ENCODE measurements around the gene SEC22A.

The SEC22A gene, protein sequence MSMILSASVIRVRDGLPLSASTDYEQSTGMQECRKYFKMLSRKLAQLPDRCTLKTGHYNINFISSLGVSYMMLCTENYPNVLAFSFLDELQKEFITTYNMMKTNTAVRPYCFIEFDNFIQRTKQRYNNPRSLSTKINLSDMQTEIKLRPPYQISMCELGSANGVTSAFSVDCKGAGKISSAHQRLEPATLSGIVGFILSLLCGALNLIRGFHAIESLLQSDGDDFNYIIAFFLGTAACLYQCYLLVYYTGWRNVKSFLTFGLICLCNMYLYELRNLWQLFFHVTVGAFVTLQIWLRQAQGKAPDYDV

DNA sequence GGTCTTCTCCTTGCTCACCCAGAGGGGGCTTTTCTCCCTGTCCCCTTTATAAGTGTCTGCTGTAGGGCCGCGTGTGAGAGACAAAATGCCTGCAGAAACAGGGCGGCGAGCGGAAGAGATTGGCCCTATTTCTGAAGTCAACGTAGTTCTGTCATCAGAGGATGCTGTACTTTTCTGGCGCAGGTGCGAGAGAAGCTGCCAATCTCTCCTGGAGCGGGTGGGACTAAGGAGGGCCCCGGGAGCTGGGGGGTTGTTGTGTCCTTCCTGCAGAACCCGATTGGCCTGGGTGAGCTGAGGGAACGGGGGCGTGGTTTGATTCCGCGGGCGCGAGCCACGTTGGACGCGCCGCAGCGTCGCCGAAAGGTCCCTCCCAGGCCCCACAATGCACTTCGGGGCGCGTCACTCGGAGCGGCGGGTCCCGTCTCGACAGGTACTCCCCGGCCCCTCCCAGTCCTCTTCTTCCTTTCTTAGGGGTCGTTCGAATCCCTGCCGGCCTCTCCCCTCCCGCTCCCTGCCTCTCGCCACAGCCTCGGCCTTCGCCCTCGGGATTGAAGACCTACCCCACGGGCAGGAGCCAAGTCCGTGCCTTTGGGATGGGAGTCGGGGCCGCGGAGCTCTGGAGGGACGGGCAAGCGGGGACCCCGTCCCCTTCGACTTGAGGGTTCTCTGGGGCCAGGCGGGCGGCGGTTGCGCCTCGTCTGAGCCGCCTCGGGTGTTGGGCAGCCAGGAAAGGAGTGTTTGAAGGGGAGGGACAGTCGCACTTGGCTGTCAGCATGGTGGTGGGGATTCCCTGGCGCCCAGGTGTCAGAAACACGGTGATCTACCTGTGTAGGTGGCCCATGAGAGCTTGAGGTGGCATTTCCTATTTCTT lies at the start of gene SEC22A:
Gene SEC22A, plus strand, starts transcription at position 387 of the 871 bp plus-strand sequence. CDS start 7,275 bp downstream, outside the sequence.
- H3K4me3 ChIP-seq (ENCODE audit: low read length) = peak within 1 kb of the TSS; percentile 90
- no peaks in the 10 kb centered on the region for H3K36me3 ChIP-seq (ENCODE audit: control insufficient read depth, insufficient read depth, low read length)
- H3K27ac ChIP-seq (ENCODE audit: low read depth, low read length) = peak within 1 kb of the TSS; percentile 75
- no peaks in the 10 kb centered on the region for H3K4me1 ChIP-seq (ENCODE audit: control insufficient read depth, insufficient read depth, low read length)
- H3K9ac ChIP-seq (ENCODE audit: low read length) = peak within 1 kb of the TSS; percentile 74
- no peaks in the 10 kb centered on the region for H3K27me3 ChIP-seq (ENCODE audit: control insufficient read depth, insufficient read depth, low read length)

DNA sequence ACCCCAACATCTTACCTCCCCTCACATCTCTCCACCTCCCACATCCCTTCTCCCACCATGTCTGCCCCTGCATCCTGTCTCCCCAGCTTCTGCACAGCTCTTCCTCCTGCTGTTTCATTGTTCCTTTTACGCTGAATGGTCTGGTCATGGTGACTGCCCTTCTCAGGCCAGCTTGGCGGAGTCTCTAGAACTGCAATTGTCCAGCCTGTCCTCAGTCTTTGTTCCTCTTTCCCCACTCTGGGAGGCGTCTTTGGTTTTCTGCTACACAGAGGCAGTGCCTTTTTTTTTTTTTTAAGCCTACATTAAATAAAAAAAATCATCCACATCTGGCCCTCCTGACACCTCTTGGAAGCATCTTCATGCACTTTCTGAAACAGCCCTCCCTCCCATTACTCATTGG lies 49.1 kb upstream of the SEC22A start:
- no peak overlapping the region for H3K4me3 ChIP-seq (ENCODE audit: low read length)
- no peaks in the 10 kb centered on the region for H3K27me3 ChIP-seq (ENCODE audit: control insufficient read depth, insufficient read depth, low read length)
- H3K36me3 ChIP-seq (ENCODE audit: control insufficient read depth, insufficient read depth, low read length) = peaks cover 13% of the 10 kb centered on the region
- H3K4me1 ChIP-seq (ENCODE audit: control insufficient read depth, insufficient read depth, low read length) = no peaks in the 10 kb centered on the region
- H3K9ac ChIP-seq (ENCODE audit: low read length) = no peak overlapping the region
- H3K27ac ChIP-seq (ENCODE audit: low read depth, low read length) = no peak overlapping the region

DNA sequence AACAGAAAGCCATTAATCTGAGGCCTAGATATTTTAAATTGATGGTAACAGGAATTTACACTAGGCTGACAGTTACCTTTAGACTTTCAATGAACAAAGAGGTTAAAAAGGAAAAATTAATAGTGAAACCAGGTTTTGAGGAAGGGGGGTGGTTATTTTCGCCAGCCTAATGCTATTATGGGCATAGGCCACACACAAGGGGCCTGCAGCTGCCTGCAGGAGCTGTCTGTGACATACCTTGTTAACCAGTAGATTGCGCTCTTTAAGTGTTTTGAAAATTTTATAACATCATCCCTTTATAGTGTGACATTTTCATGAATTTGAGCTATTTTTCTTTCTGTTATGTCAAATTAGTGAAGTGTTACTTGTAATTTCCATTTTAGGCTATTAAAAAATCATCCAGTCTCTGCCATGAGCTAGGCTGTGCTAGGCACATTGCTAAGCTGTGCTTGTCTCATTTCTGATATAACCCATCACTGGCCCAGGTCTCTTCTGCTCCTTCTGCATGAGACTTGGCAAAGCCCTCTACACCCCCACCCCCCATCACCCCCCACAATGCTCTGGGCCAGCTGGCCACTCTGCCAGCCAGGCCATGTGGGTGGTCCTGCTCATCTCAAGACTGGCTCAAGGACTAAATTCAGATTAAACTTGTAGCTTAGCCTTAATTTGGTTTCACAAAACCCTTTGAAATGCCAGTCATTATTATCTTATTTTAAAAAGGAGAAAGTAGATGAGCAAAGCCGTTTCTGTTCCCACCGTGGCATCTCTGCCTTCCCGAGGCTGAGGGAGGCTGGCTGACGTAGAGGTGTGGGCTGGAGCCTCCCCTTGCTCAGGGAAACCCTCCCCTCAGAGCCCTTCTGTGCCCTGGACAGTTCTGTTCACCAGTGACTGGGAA lies 48.4 kb upstream of the SEC22A start:
- Histone ChIP-seq H3K27me3 (ENCODE audit: control insufficient read depth, insufficient read depth, low read length) (no peaks in the 10 kb centered on the region), H3K9ac (ENCODE audit: low read length) (no peak overlapping the region), H3K27ac (ENCODE audit: low read depth, low read length) (no peak overlapping the region), H3K4me3 (ENCODE audit: low read length) (no peak overlapping the region), H3K4me1 (ENCODE audit: control insufficient read depth, insufficient read depth, low read length) (no peaks in the 10 kb centered on the region), H3K36me3 (ENCODE audit: control insufficient read depth, insufficient read depth, low read length) (peaks cover 13% of the 10 kb centered on the region)

DNA sequence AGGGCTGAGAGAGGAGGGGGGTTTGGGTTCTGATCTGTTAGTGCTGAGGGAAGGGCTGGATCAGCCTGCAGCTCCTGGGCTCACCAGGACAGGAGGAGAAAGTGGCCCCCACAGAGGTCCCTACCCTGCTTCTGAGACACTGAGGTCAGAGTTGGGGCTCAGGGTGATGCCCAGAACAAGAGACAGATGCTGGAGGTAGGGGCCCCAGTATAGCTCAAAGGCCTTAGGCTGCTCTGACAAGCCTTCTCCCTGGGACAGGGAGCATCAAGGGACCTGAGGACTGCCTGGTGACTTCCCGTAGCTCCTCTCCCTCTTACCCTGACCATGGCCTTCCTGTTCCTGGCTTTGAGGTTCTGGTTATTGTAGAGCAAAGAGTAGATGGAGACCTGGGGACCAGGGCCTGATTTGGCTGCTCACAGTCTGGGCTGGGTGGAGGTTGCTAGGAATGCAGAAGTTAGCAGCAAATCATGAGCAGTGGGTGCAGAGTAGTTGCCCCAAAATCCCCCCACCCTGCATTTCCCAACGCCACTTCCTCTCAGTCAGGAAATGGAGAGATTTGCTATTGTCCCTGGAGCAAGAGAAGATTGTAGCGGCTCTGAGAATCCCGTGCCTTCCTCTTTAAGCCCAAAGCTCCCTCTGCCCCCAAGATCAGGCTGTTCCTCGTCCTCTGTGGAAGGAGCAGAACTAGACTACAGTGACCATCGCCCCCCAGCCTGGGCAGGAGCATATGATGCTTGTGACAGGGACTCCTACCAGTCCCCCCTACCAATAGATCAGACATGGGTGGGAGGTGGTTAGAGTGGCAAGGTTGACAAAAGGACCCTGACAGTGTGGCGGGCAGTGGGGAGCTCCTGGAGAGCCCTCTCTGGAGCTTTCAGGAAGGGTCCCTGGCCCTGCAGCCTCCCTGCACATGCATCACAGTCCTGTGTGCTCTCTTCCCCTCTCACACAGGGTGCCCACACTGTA lies 47.4 kb upstream of the SEC22A start:
- Histone ChIP-seq H3K27ac (ENCODE audit: low read depth, low read length) (no peak overlapping the region), H3K9ac (ENCODE audit: low read length) (no peak overlapping the region), H3K27me3 (ENCODE audit: control insufficient read depth, insufficient read depth, low read length) (no peaks in the 10 kb centered on the region), H3K36me3 (ENCODE audit: control insufficient read depth, insufficient read depth, low read length) (peaks cover 13% of the 10 kb centered on the region), H3K4me1 (ENCODE audit: control insufficient read depth, insufficient read depth, low read length) (no peaks in the 10 kb centered on the region), H3K4me3 (ENCODE audit: low read length) (no peak overlapping the region)

DNA sequence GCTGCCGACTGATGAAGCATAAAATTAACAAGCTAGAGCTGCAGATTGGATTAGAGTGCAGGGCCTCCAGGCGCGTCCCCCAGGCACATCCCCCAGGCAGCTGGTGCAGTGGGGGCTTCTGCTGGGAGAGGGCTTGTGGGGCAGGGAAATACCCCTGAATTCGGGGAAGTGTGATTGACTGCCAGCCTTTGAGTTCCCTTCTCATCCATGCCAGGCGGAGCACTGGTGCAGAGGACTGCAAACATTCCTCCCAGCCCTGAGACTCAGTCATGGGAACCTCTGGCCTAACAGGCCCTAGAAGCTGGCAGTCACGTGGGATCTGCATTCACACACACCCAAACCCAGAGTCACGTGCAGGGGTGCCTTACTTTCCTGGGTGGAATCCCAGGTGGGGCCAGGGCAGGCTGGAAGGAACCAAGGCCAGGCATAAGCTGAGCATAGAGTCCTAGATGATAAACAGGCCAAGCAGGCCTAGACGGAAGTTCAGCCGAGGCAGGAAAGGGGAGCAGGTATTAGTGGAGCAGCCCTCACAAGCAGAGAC lies 46.2 kb upstream of the SEC22A start:
- no peak overlapping the region for H3K9ac ChIP-seq (ENCODE audit: low read length)
- H3K27me3 ChIP-seq (ENCODE audit: control insufficient read depth, insufficient read depth, low read length) = no peaks in the 10 kb centered on the region
- H3K4me1 ChIP-seq (ENCODE audit: control insufficient read depth, insufficient read depth, low read length) = no peaks in the 10 kb centered on the region
- no peak overlapping the region for H3K27ac ChIP-seq (ENCODE audit: low read depth, low read length)
- no peak overlapping the region for H3K4me3 ChIP-seq (ENCODE audit: low read length)
- peaks cover 13% of the 10 kb centered on the region for H3K36me3 ChIP-seq (ENCODE audit: control insufficient read depth, insufficient read depth, low read length)

DNA sequence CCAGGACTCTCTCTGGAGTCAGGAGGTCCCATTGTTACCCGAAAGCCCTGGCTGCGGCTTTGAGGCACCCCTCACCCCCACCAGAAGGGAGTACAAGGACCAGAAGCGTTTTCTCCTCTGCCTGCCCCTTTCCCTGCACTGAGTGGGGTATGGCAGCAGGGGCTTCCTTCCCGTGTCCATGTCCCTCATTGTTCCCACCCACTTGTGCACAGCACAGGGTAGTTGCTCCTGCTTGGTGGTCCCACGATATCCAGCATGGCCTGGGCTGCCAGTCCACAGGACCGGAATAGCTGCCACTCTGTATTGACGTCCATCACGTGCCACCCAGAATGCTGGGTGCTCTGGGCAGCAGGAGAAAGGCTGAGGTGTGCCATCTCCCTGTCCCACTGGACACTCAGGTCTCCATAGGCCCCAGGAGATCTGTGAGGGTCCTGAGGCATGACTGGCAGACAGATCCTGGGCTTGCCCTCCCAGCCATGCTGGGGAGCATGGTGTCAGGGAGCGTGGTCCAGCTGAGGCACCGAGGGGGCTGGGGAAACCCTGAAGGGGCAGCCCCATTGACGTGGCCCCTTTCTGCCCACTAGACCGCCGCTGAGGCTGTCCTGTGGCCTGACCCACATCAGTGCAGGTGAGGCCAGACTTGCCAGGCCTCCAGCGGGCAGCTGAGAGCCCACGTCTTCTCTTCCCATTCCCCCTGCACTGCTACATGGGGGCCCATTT lies 45.3 kb upstream of the SEC22A start:
- no peak overlapping the region for H3K9ac ChIP-seq (ENCODE audit: low read length)
- no peaks in the 10 kb centered on the region for H3K27me3 ChIP-seq (ENCODE audit: control insufficient read depth, insufficient read depth, low read length)
- no peak overlapping the region for H3K27ac ChIP-seq (ENCODE audit: low read depth, low read length)
- peaks cover 11% of the 10 kb centered on the region for H3K36me3 ChIP-seq (ENCODE audit: control insufficient read depth, insufficient read depth, low read length)
- H3K4me3 ChIP-seq (ENCODE audit: low read length) = no peak overlapping the region
- no peaks in the 10 kb centered on the region for H3K4me1 ChIP-seq (ENCODE audit: control insufficient read depth, insufficient read depth, low read length)

DNA sequence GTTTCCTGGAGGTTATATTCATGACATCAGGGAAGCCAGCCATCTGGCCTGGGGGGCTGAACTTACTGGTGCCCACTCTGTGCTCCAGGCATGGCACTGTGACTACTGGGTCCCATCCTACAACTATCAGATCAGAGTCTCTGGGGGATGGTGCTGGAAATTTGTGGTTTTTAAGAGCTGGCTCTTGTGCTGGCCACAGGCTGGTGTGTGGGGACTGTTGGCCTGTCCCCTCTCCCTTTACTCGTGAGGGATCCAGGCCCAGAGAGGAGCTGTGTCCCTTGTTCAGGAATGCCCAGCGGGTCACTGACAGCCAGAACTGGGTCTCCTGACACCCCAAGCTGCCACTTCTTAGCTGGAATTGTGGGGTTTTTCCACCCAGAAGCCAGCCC lies 44.5 kb upstream of the SEC22A start:
- peaks cover 13% of the 10 kb centered on the region for H3K36me3 ChIP-seq (ENCODE audit: control insufficient read depth, insufficient read depth, low read length)
- no peak overlapping the region for H3K27ac ChIP-seq (ENCODE audit: low read depth, low read length)
- no peak overlapping the region for H3K4me3 ChIP-seq (ENCODE audit: low read length)
- no peaks in the 10 kb centered on the region for H3K27me3 ChIP-seq (ENCODE audit: control insufficient read depth, insufficient read depth, low read length)
- H3K4me1 ChIP-seq (ENCODE audit: control insufficient read depth, insufficient read depth, low read length) = no peaks in the 10 kb centered on the region
- H3K9ac ChIP-seq (ENCODE audit: low read length) = no peak overlapping the region

DNA sequence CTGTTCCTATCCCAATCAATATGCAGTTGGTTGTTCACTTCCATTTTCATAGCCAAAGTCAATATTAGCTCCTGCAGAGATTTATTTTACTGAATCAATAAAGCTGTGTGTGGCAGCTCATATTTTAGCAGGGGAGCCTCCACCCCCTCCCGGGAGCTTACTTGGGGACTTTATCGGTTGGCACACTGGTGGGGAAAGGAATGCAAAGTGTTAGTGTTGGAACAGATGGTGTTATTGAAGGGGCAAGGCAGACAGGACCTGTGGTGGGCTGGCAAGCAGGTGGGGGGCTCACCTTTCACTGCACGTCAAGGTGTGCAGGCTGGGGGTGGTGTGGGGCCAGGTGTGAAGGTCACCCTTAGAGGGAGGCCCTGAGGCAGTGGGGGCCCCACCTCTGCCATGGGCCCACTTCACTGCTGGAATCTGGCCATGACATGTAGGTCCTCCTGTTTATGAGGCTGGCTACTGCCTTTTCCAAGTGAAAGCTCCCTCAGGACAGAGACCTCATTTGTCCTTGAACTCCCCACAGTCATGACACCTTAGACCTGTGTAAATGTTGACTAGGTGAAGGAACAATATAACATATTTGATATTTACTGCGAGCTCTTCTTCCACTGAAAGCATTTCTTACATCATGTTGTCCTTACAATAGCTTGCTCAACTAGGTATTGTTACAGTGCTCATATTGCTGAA lies 44.0 kb upstream of the SEC22A start:
- H3K27me3 ChIP-seq (ENCODE audit: control insufficient read depth, insufficient read depth, low read length) = no peaks in the 10 kb centered on the region
- H3K27ac ChIP-seq (ENCODE audit: low read depth, low read length) = no peak overlapping the region
- H3K4me3 ChIP-seq (ENCODE audit: low read length) = no peak overlapping the region
- no peaks in the 10 kb centered on the region for H3K4me1 ChIP-seq (ENCODE audit: control insufficient read depth, insufficient read depth, low read length)
- no peak overlapping the region for H3K9ac ChIP-seq (ENCODE audit: low read length)
- H3K36me3 ChIP-seq (ENCODE audit: control insufficient read depth, insufficient read depth, low read length) = peaks cover 10% of the 10 kb centered on the region

DNA sequence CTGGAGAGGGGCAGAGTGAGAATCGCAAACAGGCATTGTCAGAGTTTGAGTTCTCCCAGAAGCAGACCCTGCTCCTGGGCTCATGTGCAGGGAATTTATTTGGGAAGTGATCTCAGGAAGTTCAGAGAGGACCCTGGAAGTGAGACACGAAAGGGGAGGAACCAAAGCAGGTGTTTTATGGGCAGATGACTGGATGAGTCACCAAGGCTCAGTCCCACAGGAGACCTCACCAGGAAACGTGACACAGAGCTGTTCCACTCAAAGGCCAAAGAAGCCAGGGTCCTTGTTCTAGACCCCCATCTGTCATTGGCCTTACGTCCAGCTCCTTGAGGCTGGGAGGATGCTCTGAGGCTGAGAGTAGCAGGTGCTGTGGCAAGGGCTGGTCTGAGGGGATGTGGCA lies 43.4 kb upstream of the SEC22A start:
- Histone ChIP-seq H3K27me3 (ENCODE audit: control insufficient read depth, insufficient read depth, low read length) (no peaks in the 10 kb centered on the region), H3K9ac (ENCODE audit: low read length) (no peak overlapping the region), H3K36me3 (ENCODE audit: control insufficient read depth, insufficient read depth, low read length) (peaks cover 10% of the 10 kb centered on the region), H3K4me3 (ENCODE audit: low read length) (no peak overlapping the region), H3K27ac (ENCODE audit: low read depth, low read length) (no peak overlapping the region), H3K4me1 (ENCODE audit: control insufficient read depth, insufficient read depth, low read length) (no peaks in the 10 kb centered on the region)

DNA sequence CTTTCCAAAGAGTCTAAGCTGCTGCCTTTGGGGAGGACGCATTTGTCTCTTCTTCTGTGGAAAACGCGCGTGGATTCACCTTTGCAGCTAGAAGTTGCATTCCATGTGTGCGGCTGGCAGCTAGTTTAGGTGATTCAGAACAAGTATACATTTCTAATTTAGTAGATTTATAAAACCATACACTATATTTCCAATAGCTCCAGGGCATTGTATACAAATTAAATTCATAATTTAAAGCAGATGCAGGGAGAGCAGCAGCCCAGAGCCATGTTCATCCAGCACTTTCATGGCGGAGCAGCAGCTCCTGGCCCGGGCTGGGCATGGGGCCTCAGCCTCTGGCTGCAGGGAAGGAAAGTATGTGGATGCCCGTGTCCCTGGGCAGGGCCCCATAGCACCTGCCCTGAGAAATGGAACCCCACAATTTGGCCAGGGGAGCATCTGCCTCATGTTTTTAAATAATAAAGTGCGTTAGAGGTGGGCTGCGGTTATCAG lies 42.8 kb upstream of the SEC22A start:
- Histone ChIP-seq H3K9ac (ENCODE audit: low read length) (no peak overlapping the region), H3K27me3 (ENCODE audit: control insufficient read depth, insufficient read depth, low read length) (no peaks in the 10 kb centered on the region), H3K36me3 (ENCODE audit: control insufficient read depth, insufficient read depth, low read length) (peaks cover 12% of the 10 kb centered on the region), H3K4me3 (ENCODE audit: low read length) (no peak overlapping the region), H3K4me1 (ENCODE audit: control insufficient read depth, insufficient read depth, low read length) (no peaks in the 10 kb centered on the region), H3K27ac (ENCODE audit: low read depth, low read length) (no peak overlapping the region)
